Amniotic epithelial cell (primary cell): ENCODE results near the gene LRRC37A.
"Not testable (repeated sequence)": the region's sequence is repeated elsewhere in the genome, so short reads cannot be mapped to it uniquely, and the experiment has no call there.

Source experiments
- DNase-seq: peaks from one replicate; pipeline ENCODE4 v3.0.0-alpha.2; 2010; ENCODE audit warnings: low read depth

The LRRC37A gene

GRCh38 chr17:46287587-46287986 lies 7.3 kb upstream of the LRRC37A start:
- not testable (repeated sequence) for DNase-seq

DNA sequence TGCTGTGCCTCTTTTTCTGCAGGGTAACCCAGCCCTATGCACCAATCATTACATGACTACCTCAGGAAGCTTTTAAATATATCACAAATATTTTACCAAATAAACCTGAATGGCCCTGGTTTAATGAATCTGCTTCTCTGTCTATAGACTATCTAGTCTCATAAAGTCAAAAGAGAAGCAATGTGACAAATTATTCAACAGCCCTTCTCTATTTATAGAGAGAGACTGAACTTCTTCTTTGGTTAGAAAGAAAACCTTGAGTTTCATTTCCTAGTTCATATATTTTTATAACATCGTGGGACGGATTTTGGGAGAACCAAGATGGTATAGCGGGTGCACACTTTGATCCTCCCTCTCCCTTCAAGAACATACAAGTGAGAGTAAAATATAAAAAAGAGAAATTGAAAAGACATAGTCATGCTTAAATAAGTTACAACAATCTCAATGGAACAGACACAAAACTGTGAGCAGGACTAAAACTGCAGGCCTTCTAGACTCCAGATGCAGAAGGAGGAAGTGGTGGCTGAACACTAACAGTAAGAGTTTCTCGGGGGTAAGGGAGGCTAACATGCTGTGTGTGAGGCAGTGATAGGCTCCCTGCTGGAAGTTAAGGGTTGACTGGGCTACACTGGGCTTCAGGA lies 3.9 kb upstream of the LRRC37A start:
- DNase-seq: not testable (repeated sequence)

- not testable (repeated sequence) for DNase-seq
These were observed 3.3 kb upstream of the LRRC37A start for GRCh38 chr17:46291618-46292017.

DNA sequence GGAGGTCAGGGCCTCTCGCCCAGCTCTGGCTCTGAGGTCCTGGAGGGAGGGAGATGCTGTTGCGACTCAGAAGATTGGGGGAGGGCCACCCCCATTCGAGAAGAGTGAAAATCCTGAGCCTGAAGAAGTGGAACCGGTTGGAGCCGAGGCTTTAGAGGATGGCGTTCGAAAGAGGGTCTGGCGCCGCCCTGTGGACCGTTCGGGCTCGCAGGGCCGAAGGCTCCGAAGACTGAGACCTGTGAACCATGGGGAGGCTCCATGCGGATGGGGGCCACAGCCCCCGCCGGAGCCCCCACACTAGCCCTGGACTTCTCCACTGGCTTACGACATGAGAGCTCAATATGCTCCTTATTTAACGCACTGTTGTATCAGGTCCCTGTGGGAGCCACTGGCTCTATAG lies 46.3 kb downstream of the LRRC37A start:
- not testable (repeated sequence) for DNase-seq

- DNase-seq: not testable (repeated sequence)
These were observed 47.2 kb downstream of the LRRC37A start for GRCh38 chr17:46342131-46342530.

- not testable (repeated sequence) for DNase-seq
These were observed 53.4 kb downstream of the LRRC37A start for GRCh38 chr17:46348345-46348744.

- not testable (repeated sequence) for DNase-seq
These were observed 54.1 kb downstream of the LRRC37A start for GRCh38 chr17:46349060-46349459.

DNA sequence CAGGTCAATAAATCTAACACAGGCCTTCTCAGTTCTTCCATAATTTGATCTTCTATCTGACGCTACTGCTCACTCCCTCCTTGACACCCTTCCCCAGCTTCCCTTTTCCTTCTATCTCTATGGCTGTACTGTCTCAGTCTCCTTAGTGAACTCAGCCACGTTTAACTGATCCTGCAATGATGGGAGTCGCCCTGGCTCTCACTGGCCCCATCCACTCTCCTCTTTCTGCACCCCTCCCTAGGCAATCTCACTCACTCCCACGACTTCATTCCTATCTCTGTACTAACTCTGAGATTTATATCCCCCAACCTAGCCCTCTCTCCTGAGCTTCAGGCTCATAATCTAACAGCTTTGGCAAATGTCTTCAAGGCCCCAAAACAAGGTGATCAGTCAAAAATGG lies 58.9 kb downstream of the LRRC37A start:
- not testable (repeated sequence) for DNase-seq

DNA sequence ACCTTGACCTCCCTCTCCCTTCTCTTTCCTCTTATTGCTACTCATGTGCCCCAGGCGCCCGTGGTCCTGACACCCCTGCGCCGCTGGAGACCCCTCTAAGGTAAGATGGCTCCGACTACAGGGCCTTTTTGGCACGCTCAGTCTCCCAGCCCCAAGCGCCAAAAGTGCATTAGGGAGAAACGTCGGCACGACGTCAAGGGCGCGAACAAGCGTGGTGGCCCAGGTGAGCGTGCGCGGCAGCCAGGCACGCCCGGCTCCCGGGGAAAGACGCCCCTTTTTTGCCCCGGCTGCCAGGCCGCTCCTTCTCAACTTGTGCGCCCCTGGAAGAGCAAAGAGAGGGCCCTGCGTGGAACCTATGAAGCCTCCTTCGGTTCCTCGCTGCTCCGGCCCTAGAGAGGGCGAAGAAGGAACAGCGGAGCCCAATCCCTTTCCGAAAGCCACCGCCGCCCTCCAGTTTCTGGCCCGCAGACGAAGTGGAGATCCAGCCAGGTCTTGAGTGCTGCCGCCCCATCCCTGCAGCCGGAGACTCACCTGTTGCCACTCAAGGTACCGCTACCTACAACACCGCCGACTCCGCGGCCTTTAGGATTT lies 66.3 kb downstream of the LRRC37A start:
- DNase-seq: not testable (repeated sequence)

DNA sequence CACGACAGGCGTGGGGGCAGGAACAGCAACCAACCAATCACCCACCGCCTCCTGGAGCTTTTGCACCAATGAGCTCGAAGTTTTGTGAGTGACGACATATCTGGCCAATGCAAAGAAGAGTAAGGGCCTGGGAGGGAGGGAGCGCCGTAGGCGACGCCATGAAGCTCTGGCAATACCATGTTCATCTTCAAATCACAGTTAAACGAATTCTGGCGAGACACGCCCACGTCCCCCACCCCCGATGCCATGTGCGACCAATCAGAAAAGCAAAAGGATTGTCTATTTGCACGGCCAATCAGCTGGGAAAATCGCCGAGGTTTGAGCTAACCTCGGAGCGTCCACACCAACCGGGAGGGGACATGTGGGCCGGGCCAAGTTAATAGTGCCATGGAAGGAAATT lies 66.8 kb downstream of the LRRC37A start, which contains the start of gene ARL17B:
Gene ARL17B (minus strand): TSS at position 12 of the 400 bp plus-strand sequence. CDS start 3,369 bp downstream, outside the sequence.
- not testable (repeated sequence) for DNase-seq

DNA sequence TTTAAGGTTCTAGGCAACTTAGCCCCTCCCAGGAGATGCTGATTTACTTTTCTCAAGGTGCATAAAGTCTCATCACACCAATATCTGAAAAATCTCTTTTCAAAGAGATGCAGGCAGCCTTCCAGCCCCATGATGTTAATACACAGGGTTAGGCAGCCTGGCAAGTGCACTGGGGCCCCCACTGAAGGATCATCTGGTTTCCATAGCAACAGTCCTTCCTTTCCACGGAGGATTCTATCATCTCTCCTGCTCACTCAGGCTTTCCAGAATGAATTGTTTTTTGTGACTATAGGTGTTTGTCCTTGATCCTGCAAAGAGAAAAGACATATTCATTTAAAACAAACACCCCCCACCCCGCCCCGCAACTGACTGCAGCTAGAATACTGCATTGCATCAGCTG lies 72.6 kb downstream of the LRRC37A start:
- not testable (repeated sequence) for DNase-seq

GRCh38 chr17:46372236-46373229 lies 77.6 kb downstream of the LRRC37A start:
- DNase-seq: not testable (repeated sequence)

DNA sequence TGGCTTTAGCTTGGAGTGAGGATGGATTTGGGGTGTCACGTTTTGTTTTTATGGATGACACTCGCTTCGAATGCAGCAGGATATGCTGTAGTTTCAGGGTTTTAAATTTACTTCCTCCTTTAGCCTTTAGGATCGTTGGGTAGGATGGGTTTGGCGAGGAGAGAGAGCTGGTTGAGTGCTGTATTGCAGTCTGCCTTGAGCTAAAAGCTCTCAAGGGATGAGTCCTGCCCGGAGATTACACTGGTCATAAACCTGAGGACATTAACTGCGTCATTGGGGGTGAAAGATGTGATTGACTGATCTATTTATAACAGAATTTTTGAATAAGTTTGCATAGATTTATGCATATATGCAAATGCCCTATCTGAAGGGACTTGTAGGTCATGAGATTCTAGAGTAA lies 78.5 kb downstream of the LRRC37A start:
- not testable (repeated sequence) for DNase-seq

- not testable (repeated sequence) for DNase-seq
These were observed 88.2 kb downstream of the LRRC37A start for GRCh38 chr17:46383118-46383517.

DNA sequence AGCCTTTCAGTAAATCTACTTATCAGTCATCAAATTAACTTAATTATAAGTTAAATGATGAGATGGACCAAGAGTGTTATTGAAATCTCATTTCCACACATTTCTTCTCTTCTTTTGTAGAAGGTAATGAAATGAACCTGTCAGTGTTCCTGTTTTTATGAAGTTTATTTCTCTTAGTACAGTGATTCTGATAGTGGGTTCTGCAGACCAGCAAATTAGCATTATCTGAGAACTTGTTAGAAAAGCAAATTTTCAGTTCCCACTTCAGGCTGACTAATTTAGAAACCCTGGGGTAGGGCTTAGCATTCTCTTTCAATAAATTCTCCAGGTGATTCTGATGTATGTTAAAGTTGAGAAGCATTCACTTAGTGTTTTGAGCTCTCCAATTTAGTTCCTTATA lies 90.6 kb downstream of the LRRC37A start:
- not testable (repeated sequence) for DNase-seq
